ENCODE measurements around the gene SGCA. TPM values are rescaled to one million over a fixed set of nuclear protein-coding genes. Genes with fewer than 3 reads are reported as not detected.

The SGCA gene
- total RNA-seq, 2 experiments from 2014 or later: 0.57 to 1.1 TPM

DNA sequence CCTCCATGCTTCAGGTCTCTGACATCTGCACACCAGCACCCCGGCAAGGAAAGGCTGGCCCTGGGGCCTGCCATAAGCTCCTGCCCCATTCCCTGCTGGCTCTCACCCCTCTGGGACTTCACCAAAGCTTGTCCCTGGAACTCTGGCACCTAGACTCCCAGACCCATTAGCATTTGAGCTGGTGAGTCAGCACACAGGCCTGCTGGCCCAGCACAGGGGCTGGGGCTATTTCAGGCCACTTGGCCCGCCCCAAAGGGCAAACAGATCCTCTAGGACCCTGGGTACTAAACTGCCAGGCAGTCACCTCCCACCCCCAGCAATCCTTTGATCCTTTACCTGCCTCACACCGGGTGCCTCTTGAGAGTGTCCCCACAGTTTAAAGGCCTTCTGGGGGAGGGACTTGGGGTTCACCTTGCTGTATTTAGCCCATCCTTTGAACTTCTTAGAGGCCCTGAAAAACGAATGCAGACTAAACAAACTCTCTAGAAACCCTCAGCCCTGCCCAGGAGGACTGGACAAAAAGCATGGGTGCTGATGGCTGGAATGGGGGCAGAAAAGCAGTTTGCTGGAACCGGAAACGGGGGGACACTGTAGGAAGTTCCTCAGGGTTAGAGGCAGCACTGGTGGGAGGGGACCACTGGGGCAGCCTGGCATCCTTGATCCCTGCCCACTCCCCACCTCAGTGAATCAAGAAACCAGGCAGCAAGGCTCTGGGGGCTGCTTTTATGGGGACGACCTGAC is 32.6 kb upstream of the SGCA start:
- intact Hi-C loops (cut with micrococcal nuclease; ENCODE audit: unreplicated experiment): no loop called here
- TF ChIP-seq, protein P1, sequence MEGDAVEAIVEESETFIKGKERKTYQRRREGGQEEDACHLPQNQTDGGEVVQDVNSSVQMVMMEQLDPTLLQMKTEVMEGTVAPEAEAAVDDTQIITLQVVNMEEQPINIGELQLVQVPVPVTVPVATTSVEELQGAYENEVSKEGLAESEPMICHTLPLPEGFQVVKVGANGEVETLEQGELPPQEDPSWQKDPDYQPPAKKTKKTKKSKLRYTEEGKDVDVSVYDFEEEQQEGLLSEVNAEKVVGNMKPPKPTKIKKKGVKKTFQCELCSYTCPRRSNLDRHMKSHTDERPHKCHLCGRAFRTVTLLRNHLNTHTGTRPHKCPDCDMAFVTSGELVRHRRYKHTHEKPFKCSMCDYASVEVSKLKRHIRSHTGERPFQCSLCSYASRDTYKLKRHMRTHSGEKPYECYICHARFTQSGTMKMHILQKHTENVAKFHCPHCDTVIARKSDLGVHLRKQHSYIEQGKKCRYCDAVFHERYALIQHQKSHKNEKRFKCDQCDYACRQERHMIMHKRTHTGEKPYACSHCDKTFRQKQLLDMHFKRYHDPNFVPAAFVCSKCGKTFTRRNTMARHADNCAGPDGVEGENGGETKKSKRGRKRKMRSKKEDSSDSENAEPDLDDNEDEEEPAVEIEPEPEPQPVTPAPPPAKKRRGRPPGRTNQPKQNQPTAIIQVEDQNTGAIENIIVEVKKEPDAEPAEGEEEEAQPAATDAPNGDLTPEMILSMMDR (conservative IDR thresholded peaks at IDR 0.05; ENCODE audit: low read length): no peak
- no peak for TF ChIP-seq EZH2phosphoT487 (IDR thresholded peaks at IDR 0.05; ENCODE audit: borderline replicate concordance, low read depth, low read length)
- H3K4me1 ChIP-seq (ENCODE audit: insufficient read depth, low read length, poor library complexity, severe bottlenecking): peaks cover 6% of the 10 kb centered on the region
- ChIA-PET CTCF (ENCODE audit: unreplicated experiment) (no interaction called here), POLR2A (no interaction called here)
- H3K36me3 ChIP-seq (ENCODE audit: insufficient read depth, low read length): peaks cover 60% of the 10 kb centered on the region
- H2AFZ ChIP-seq (ENCODE audit: low read length): no peak overlapping the region
- H3K9me3 ChIP-seq (ENCODE audit: low read length): no peaks in the 10 kb centered on the region
- no TSS peak for BruUV-seq (replicated peaks)
- no peak overlapping the region for H3K27ac ChIP-seq (ENCODE audit: low read depth, low read length, poor library complexity, severe bottlenecking)
- H3K79me2 ChIP-seq (ENCODE audit: insufficient read depth, low read depth, low read length): no peaks in the 10 kb centered on the region
- no peaks in the 10 kb centered on the region for H3K9me2 ChIP-seq (ENCODE audit: insufficient read depth, low read length)
- no peak for DNase-seq (ENCODE audit: low spot score)
- no peak overlapping the region for H3K4me3 ChIP-seq (ENCODE audit: low read depth, low read length, poor library complexity, severe bottlenecking)
- no peak overlapping the region for H3K4me2 ChIP-seq (ENCODE audit: low read length)
- no peaks in the 10 kb centered on the region for H4K20me1 ChIP-seq (ENCODE audit: insufficient read depth, low read length)

DNA sequence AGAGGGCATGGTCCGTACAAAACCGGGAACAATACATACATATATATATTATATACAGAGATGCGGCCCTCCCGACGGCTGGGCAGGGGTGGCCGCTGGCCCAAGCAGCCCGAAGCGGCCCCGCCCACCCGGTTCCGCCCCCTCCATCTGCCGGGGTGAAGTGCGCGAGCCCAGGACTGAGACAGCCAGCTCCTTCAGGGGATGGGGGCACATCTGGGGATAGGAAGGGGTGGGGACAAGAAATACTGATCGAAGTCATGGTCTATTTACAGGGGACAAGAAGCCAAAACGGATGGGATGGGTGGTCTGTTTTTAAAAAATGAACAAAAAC is 32.1 kb upstream of the SGCA start:
- Histone ChIP-seq H3K79me2 (ENCODE audit: insufficient read depth, low read depth, low read length) (no peaks in the 10 kb centered on the region), H3K36me3 (ENCODE audit: insufficient read depth, low read length) (peaks cover 65% of the 10 kb centered on the region), H3K4me3 (ENCODE audit: low read depth, low read length, poor library complexity, severe bottlenecking) (no peak overlapping the region), H3K9me2 (ENCODE audit: insufficient read depth, low read length) (no peaks in the 10 kb centered on the region), H3K4me2 (ENCODE audit: low read length) (no peak overlapping the region), H4K20me1 (ENCODE audit: insufficient read depth, low read length) (no peaks in the 10 kb centered on the region), H2AFZ (ENCODE audit: low read length) (no peak overlapping the region), H3K4me1 (ENCODE audit: insufficient read depth, low read length, poor library complexity, severe bottlenecking) (peaks cover 6% of the 10 kb centered on the region), H3K9me3 (ENCODE audit: low read length) (no peaks in the 10 kb centered on the region), H3K27ac (ENCODE audit: low read depth, low read length, poor library complexity, severe bottlenecking) (no peak overlapping the region)
- CTCF ChIA-PET (ENCODE audit: unreplicated experiment): no interaction called here
- DNase-seq (ENCODE audit: low spot score): no peak
- BruUV-seq (replicated peaks): no TSS peak
- POLR2A ChIA-PET: no interaction called here
- TF ChIP-seq, protein P1 (conservative IDR thresholded peaks at IDR 0.05; ENCODE audit: low read length): no peak
- TF ChIP-seq EZH2phosphoT487 (IDR thresholded peaks at IDR 0.05; ENCODE audit: borderline replicate concordance, low read depth, low read length): no peak
- intact Hi-C loops (cut with micrococcal nuclease; ENCODE audit: unreplicated experiment): no loop called here

DNA sequence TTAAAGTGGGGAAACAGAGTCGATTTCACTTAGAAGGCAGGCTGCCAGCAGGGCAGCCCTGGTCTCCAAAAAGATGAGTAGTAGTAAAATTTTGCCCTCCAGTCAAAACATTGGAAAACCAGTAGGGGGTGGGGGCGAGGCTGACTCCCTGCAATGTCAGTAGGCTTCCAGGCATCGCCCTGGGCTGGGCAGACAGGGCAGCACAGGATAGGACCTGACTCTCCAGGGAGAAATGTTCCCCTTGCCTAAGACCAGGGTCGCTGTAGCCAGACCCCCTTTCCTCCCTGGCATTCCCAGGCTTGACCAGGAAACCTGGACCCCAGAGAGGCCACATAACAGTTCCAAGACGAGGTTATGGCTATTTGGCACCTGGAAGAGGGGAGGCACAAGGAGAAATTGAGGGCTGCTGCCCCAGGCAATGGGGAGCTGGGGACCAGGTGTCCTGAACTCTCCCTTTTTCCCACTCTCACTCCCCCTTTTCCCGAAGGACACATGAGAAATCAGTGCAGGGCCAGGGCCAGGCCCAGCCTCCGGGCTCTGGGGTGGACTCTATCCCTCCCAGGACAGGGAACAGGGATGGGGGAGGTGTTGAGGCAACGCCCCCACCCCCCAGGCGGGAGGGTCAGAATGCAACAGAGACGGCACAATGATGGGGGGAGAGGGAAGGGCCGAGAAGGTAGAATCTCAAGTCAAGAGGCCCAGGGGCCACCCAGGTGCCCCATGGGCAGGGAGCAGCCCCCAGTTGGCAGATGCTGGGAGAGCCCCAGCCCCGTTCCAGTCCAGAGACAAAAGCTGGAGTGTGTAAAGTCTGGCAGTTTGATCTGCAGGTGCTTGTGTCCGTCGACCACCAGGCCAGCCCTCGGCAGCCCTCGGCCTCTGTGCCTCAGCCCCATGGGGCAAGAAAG is 31.3 kb upstream of the SGCA start:
- POLR2A ChIA-PET: no interaction called here
- peaks cover 73% of the 10 kb centered on the region for H3K36me3 ChIP-seq (ENCODE audit: insufficient read depth, low read length)

More for the DNA sequence above, 31.3 kb upstream of the SGCA start:
- no peak for DNase-seq (ENCODE audit: low spot score)
- Histone ChIP-seq H4K20me1 (ENCODE audit: insufficient read depth, low read length) (no peaks in the 10 kb centered on the region), H3K4me3 (ENCODE audit: low read depth, low read length, poor library complexity, severe bottlenecking) (no peak overlapping the region), H3K4me1 (ENCODE audit: insufficient read depth, low read length, poor library complexity, severe bottlenecking) (peaks cover 6% of the 10 kb centered on the region), H3K4me2 (ENCODE audit: low read length) (no peak overlapping the region), H2AFZ (ENCODE audit: low read length) (no peak overlapping the region), H3K9me2 (ENCODE audit: insufficient read depth, low read length) (no peaks in the 10 kb centered on the region), H3K27ac (ENCODE audit: low read depth, low read length, poor library complexity, severe bottlenecking) (no peak overlapping the region), H3K79me2 (ENCODE audit: insufficient read depth, low read depth, low read length) (no peaks in the 10 kb centered on the region), H3K9me3 (ENCODE audit: low read length) (no peaks in the 10 kb centered on the region)
- CTCF ChIA-PET (ENCODE audit: unreplicated experiment): no interaction called here
- TF ChIP-seq, protein P1 (conservative IDR thresholded peaks at IDR 0.05; ENCODE audit: low read length): no peak
- no peak for TF ChIP-seq EZH2phosphoT487 (IDR thresholded peaks at IDR 0.05; ENCODE audit: borderline replicate concordance, low read depth, low read length)
- intact Hi-C loops (cut with micrococcal nuclease; ENCODE audit: unreplicated experiment): no loop called here
- BruUV-seq (replicated peaks): no TSS peak
